Endothelial cell of umbilical vein (primary cell): ENCODE measurements around the gene SLC8A2. TPM values are rescaled to one million over a fixed set of nuclear protein-coding genes. Genes with fewer than 3 reads are reported as not detected.

ENCODE experiments used
- BruUV-seq: library from RNA; stranded (reverse); fragments of 400-500 nt; replicated peaks from 2 replicates; lab custom pipeline; 2021; lab: Mats Ljungman, UMichigan
- CTCF ChIA-PET: fragments of 300-600, 350-600 bp; sonication (Branson Sonifier 250); formaldehyde crosslinking; loops from one replicate; lab custom pipeline; 2021; ENCODE audit warnings: antibody characterized with exemption, inconsistent platforms; lab: Charles Lee
- POLR2A ChIA-PET: fragments of 300-600, 350-600 bp; sonication (Branson Sonifier 250); formaldehyde crosslinking; loops from one replicate; lab custom pipeline; 2021; ENCODE audit warnings: antibody characterized with exemption, inconsistent platforms; lab: Charles Lee
- DNase-seq: peaks from one replicate; pipeline ENCODE4 v3.0.0-alpha.2; 2011; ENCODE audit warnings: low read depth, low spot score
- FAIRE-seq: peaks from 2 replicates; lab custom pipeline; 2011; peaks lifted over from hg19 to GRCh38; lab: Jason Lieb, UNC
- H2AFZ ChIP-seq: 2 replicates; pipeline ENCODE4 v1.6.0; 2012; ENCODE audit warnings: low read depth, low read length, control low read depth, inconsistent platforms
- H3K27ac ChIP-seq: 2 replicates; pipeline ENCODE4 v1.5.1; 2011; ENCODE audit warnings: low read depth, mild to moderate bottlenecking, control low read depth, low read length, moderate library complexity; ENCODE audit not compliant: insufficient read depth
- H3K27me3 ChIP-seq, 2 experiments: 2 replicates each; pipeline versions ENCODE4 v1.6.0 to v1.6.1; 2011; ENCODE audit warnings: low read length in 2 of 2, mixed read lengths in 1 of 2; ENCODE audit not compliant: control insufficient read depth in 2 of 2, insufficient read depth in 2 of 2
- H3K36me3 ChIP-seq, 2 experiments: 2 replicates in 1 of 2; 3 replicates in 1 of 2; pipeline ENCODE4 v1.5.1; 2011; ENCODE audit warnings: low read length in 2 of 2, mild to moderate bottlenecking in 1 of 2, moderate library complexity in 1 of 2; ENCODE audit not compliant: control insufficient read depth in 2 of 2, insufficient read depth in 2 of 2; ENCODE audit errors: extremely low read depth in 1 of 2
- H3K4me1 ChIP-seq: 3 replicates; pipeline ENCODE4 v1.5.1; 2011; ENCODE audit warnings: mild to moderate bottlenecking, low read length; ENCODE audit not compliant: control insufficient read depth, insufficient read depth; ENCODE audit errors: extremely low read depth
- H3K4me2 ChIP-seq: 2 replicates; pipeline ENCODE4 v1.6.1; 2011; ENCODE audit warnings: low read length, control low read depth, mixed read lengths; ENCODE audit not compliant: insufficient read depth
- H3K4me3 ChIP-seq, 3 experiments: fragments of 200-600 bp in 1 of 3; sonication (generic), shearing (Covaris generic) in 1 of 3; replicated peaks in 1 of 3; 2 replicates each; pipeline ENCODE4 v1.5.1; 2011 to 2016; ENCODE audit warnings: control low read depth in 3 of 3, low read length in 3 of 3, mild to moderate bottlenecking in 2 of 3, inconsistent platforms in 1 of 3, low read depth in 1 of 3, moderate library complexity in 1 of 3; ENCODE audit not compliant: insufficient read depth in 1 of 3
- H3K79me2 ChIP-seq: 2 replicates; pipeline ENCODE4 v1.6.0; 2012; ENCODE audit warnings: low read length, inconsistent platforms; ENCODE audit not compliant: control insufficient read depth, insufficient read depth
- H3K9ac ChIP-seq: replicated peaks from 2 replicates; pipeline ENCODE3; 2011; ENCODE audit warnings: low read length, control low read depth; ENCODE audit not compliant: insufficient read depth; ENCODE audit errors: extremely low read depth
- H3K9me1 ChIP-seq: replicated peaks from 3 replicates; pipeline ENCODE4 v1.6.0; 2011; ENCODE audit warnings: mild to moderate bottlenecking, low read length; ENCODE audit not compliant: control insufficient read depth, insufficient read depth; ENCODE audit errors: extremely low read depth
- H3K9me3 ChIP-seq: replicated peaks from 2 replicates; pipeline ENCODE4 v1.5.1; 2012; ENCODE audit warnings: low read length, inconsistent platforms; ENCODE audit not compliant: control insufficient read depth, insufficient read depth
- H4K20me1 ChIP-seq: replicated peaks from 2 replicates; pipeline ENCODE3; 2011; ENCODE audit warnings: mild to moderate bottlenecking, low read length; ENCODE audit not compliant: control insufficient read depth, insufficient read depth; ENCODE audit errors: extremely low read depth
- EZH2 ChIP-seq: IDR thresholded peaks from 2 replicates; pipeline ENCODE4 v1.6.1; 2012; ENCODE audit warnings: borderline replicate concordance, low read depth, mild to moderate bottlenecking, moderate library complexity, low read length, inconsistent platforms; ENCODE audit not compliant: severe bottlenecking
- FOS ChIP-seq: IDR thresholded peaks from 2 replicates; pipeline ENCODE4 v1.6.1; 2011; ENCODE audit warnings: mild to moderate bottlenecking, low read length, moderate library complexity, borderline replicate concordance; ENCODE audit not compliant: insufficient read depth
- GATA2 ChIP-seq: IDR thresholded peaks from 2 replicates; pipeline ENCODE4 v1.7.0; 2011; ENCODE audit warnings: low read depth, mild to moderate bottlenecking, moderate library complexity, mixed read lengths, low read length; ENCODE audit not compliant: insufficient read length, insufficient read depth
- JUN ChIP-seq: IDR thresholded peaks from 2 replicates; pipeline ENCODE4 v1.6.1; 2011; ENCODE audit warnings: borderline replicate concordance, low read depth; ENCODE audit not compliant: insufficient read length, insufficient read depth
- MYC ChIP-seq: IDR thresholded peaks from one replicate; pipeline ENCODE4 v1.6.1; 2011; ENCODE audit warnings: mild to moderate bottlenecking, low read depth, low read length
- POLR2A ChIP-seq: IDR thresholded peaks from 2 replicates; pipeline ENCODE4 v1.6.1; 2012; ENCODE audit warnings: low read depth, mild to moderate bottlenecking, control low read depth, low read length
- POLR2AphosphoS5 ChIP-seq: IDR thresholded peaks from 2 replicates; pipeline ENCODE4 v1.6.1; 2012; ENCODE audit warnings: low read depth, mild to moderate bottlenecking, control low read depth, low read length, moderate library complexity; ENCODE audit not compliant: insufficient read depth
- dilution Hi-C: fragments of 300-500 bp; cut with MboI; formaldehyde crosslinking; loops from one replicate; pipeline ENCODE4 v1.15.0; 2019; ENCODE audit warnings: low sequenced_read_pairs; ENCODE audit not compliant: extremely low pct_ligation_motif_present
- intact Hi-C: fragments of 100-400 bp; cut with micrococcal nuclease; formaldehyde crosslinking; loops from one replicate; pipeline ENCODE4 v1.10.0; 2022
- polyA plus RNA-seq, 4 experiments: library from polyadenylated mRNA; depleted of rRNA in 3 of 4; stranded (reverse) in 3 of 4; unstranded in 1 of 4; fragments of >200 nt; gene quantifications; 2 replicates each; pipeline versions ENCODE4 v1.2.1 to v1.2.3, GENCODE V29; 2011 to 2012; ENCODE audit warnings: missing spikeins in 1 of 4
- total RNA-seq: library from RNA; stranded (reverse); gene quantifications from 2 replicates; pipeline ENCODE4 v1.2.3, GENCODE V29; 2021
- TF ChIP-seq, protein P1 (sequence below), 2 donors: IDR thresholded peaks; 1 replicate in 1 of 2; 2 replicates in 1 of 2; pipeline ENCODE4 v1.5.1; 2011; ENCODE audit warnings: low read length in 2 of 2, mild to moderate bottlenecking in 2 of 2, moderate library complexity in 2 of 2, control low read depth in 1 of 2, inconsistent platforms in 1 of 2, low read depth in 1 of 2; ENCODE audit not compliant: insufficient read depth in 1 of 2; ENCODE audit errors: extremely low read depth in 1 of 2
- TF ChIP-seq, protein P2 (sequence below): IDR thresholded peaks from 2 replicates; pipeline ENCODE4 v1.6.1; 2011; ENCODE audit not compliant: insufficient read depth, insufficient read length

SLC8A2 gene
- total and polyA plus RNA-seq, 2 donors (not counting 3 experiments of a cell fraction or from before 2014, with no cell fraction given): not detected

DNA sequence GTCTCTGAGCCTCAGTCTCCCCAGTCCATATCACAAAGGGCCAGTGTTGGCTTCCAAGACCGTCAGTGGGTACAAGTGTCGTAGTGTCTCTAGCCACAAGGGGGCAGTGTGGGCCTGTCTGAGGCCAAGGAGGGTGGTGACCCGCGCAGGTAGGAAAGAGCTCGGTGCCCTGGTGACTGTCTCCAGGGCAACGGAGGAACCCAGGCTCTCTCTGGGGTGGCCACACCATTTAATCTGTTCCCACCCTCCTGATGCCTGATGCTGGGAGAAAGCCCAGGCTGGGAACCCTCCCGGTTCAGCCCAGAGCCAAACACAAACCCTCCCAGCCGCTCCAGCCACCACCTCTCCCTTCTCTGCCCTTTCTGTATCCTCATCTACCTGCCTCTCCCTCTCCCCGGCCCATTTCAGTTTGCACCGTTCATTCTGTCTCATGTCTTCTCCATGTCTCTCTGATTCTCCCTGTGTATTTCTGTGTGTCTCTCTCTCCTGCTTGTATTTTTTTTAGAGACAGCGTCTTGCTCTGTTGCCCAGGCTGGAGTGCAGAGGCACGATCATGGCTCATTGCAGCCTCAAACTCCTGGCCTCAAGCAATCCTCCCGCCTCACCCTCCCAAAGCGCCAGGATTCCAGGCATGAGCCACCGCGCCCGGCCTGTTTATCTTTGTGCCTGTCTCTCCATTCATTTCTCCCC is 34.8 kb downstream of the SLC8A2 start:
- no peak for TF ChIP-seq MYC
- TF ChIP-seq, protein P1, sequence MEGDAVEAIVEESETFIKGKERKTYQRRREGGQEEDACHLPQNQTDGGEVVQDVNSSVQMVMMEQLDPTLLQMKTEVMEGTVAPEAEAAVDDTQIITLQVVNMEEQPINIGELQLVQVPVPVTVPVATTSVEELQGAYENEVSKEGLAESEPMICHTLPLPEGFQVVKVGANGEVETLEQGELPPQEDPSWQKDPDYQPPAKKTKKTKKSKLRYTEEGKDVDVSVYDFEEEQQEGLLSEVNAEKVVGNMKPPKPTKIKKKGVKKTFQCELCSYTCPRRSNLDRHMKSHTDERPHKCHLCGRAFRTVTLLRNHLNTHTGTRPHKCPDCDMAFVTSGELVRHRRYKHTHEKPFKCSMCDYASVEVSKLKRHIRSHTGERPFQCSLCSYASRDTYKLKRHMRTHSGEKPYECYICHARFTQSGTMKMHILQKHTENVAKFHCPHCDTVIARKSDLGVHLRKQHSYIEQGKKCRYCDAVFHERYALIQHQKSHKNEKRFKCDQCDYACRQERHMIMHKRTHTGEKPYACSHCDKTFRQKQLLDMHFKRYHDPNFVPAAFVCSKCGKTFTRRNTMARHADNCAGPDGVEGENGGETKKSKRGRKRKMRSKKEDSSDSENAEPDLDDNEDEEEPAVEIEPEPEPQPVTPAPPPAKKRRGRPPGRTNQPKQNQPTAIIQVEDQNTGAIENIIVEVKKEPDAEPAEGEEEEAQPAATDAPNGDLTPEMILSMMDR (IDR thresholded peaks at IDR 0.05; ENCODE audit: extremely low read depth in 1 of 2, insufficient read depth in 1 of 2, low read depth in 1 of 2, low read length in 2 of 2): peak; percentile 73 to 88
- Histone ChIP-seq H3K9me1 (no peaks in the 10 kb centered on the region), H3K9me3 (no peaks in the 10 kb centered on the region), H3K36me3 (no peaks in the 10 kb centered on the region), H3K27ac (no peak overlapping the region), H3K4me3 (no peak overlapping the region), H3K4me1 (no peaks in the 10 kb centered on the region), H3K79me2 (no peaks in the 10 kb centered on the region), H3K4me2 (no peak overlapping the region), H2AFZ (no peak overlapping the region), H3K27me3 (peaks cover 0 to 2% of the 10 kb centered on the region in 2 experiments), H3K9ac (no peak overlapping the region), H4K20me1 (no peaks in the 10 kb centered on the region)
- DNase-seq (peak; percentile 55), FAIRE-seq (peak; percentile 98)
- CTCF ChIA-PET: interaction anchor here (0.5 to 10.7 kb wide), 57 partner anchors 9 to 427 kb away, joined by 3 to 454 read pairs (median 5); partner anchors contain the start of genes EHD2, INAFM1, KPTN and NOP53
- intact Hi-C loops (loop anchor here (1.0 to 5.0 kb wide), 4 partner anchors 78 to 270 kb away; partner anchors contain the start of gene NAPA), dilution Hi-C loops (no loop called here)
- POLR2A ChIA-PET: no interaction called here
- BruUV-seq: no TSS peak

DNA sequence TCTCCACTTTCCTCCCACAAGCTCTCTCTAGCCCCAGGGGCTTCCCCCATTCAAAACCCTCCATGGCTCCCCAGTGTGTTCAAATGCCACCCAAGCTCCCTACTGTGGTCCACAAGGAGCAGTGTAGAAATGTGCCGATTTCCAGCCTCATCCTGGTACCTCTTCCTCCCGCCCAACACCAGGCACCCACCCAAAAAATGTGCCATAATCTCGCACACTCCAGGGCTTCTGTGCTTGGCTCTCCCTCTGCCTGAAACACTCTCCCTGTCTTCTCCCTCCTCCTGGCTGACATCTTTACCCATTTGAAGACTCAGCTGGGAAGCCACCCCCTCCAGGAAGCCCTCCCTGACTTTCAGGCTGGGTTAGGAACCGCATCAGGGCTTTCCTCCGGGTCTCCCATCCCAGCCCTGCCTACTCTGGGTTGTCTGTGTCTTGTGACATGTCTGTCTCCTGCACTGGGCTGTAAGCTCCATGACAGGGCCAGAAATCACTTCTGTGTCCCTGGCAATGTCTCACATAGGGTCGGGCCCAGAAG is 35.7 kb downstream of the SLC8A2 start:
- FAIRE-seq: no peak
- TF ChIP-seq POLR2A (no peak), MYC (no peak), JUN (no peak), FOS (no peak), EZH2 (no peak), GATA2 (no peak), POLR2AphosphoS5 (no peak)
- TF ChIP-seq, protein P2, sequence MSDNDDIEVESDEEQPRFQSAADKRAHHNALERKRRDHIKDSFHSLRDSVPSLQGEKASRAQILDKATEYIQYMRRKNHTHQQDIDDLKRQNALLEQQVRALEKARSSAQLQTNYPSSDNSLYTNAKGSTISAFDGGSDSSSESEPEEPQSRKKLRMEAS: no peak
- TF ChIP-seq, protein P1 (IDR thresholded peaks at IDR 0.05; ENCODE audit: extremely low read depth in 1 of 2, insufficient read depth in 1 of 2, low read depth in 1 of 2, low read length in 2 of 2): no peak

More for the DNA sequence above, 35.7 kb downstream of the SLC8A2 start:
- Histone ChIP-seq H3K9me3 (no peaks in the 10 kb centered on the region), H2AFZ (no peak overlapping the region), H3K4me2 (no peak overlapping the region), H3K27me3 (peaks cover 0 to 2% of the 10 kb centered on the region in 2 experiments), H3K27ac (no peak overlapping the region), H3K9me1 (no peaks in the 10 kb centered on the region), H3K36me3 (no peaks in the 10 kb centered on the region), H3K79me2 (no peaks in the 10 kb centered on the region), H3K4me1 (no peaks in the 10 kb centered on the region), H3K4me3 (no peak overlapping the region), H3K9ac (no peak overlapping the region), H4K20me1 (no peaks in the 10 kb centered on the region)
- dilution Hi-C loops: no loop called here
- no TSS peak for BruUV-seq
- POLR2A ChIA-PET: no interaction called here
- intact Hi-C loops: loop anchor here (1.0 to 5.0 kb wide), 4 partner anchors 79 to 271 kb away; partner anchors contain the start of gene NAPA
- no peak for DNase-seq
- CTCF ChIA-PET: interaction anchor here (0.8 to 10.7 kb wide), 18 partner anchors 8 to 377 kb away, joined by 3 to 454 read pairs (median 6); partner anchors contain the start of genes EHD2, KPTN and NOP53
